GM18526 (cell line): Measurements from ENCODE around the gene PACRG.

ENCODE experiments used
- POLR2A ChIP-seq: IDR thresholded peaks from 3 replicates; pipeline ENCODE4 v1.6.1; 2011; ENCODE audit not compliant: insufficient read length; ENCODE audit errors: extremely low read depth

The PACRG gene

DNA sequence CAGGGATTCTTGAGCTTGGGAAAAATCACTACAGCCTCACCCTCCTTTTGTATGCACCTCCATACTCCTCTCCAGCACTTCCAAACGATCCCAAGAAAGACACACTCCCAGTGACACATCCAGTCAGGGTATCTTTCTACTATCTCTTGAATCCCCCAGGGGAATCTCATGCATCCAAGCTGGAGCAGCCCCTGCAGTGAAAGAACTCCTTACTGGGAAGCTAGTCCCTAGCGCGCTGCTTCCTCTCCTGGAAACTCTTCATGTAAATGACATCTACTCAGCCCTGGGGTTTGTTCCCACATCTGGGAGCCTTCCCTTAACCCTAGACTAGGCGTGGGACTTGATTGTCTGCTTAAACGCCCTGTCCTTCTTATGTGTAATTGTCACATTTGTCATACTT, 357.7 kb downstream of the PACRG start:
- TF ChIP-seq POLR2A, result no peak

DNA sequence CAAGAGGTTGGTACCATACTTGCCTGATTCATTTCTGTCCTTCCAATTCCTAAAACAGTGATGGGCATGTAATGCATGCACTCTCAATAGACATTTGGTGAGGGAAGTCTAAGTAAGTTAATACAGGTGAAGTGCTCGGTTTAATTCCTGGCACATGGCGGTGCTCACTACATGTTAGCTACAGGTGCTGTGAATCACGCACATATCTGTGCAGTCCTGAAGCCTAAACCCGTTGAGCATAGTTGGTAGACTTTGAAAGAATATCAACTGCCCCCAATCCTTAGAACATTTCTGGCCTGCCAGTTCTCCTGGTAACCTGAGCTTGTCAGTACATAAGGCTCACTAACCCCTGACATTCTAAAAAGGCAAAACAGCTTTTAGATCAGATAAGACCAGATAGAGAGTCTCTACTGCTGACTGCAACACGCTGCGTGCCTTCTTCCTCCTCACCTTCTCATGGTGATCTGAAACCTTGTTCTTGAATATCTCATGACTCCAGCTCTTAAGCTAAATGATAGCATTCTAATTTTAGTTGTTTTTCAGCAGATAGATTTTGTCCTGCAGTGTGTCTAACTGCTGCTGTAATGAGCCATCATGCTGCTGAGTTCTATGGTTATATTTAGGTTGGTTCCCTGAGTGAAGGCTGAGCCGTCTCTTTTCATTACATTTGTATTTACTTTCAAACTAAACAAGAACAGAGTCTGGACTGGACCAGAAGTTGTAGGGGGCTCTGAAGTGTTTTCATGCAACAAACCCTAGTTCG, 358.3 kb downstream of the PACRG start:
- TF ChIP-seq POLR2A, result no peak

DNA sequence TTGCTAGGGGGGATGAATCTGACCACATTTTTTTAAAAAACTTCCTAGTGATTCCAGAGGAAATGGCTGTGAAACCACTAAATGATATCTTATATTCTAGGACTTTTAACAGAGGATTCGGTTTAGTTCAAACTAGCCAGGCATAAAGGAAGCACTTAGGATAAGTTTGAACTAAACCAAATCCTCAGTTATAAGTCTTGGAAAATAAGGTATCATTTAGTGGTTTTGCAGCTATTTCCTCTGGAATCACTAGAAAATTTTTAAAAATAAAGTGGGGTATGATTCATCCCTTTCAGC, 358.8 kb downstream of the PACRG start:
- TF ChIP-seq POLR2A, result no peak

DNA sequence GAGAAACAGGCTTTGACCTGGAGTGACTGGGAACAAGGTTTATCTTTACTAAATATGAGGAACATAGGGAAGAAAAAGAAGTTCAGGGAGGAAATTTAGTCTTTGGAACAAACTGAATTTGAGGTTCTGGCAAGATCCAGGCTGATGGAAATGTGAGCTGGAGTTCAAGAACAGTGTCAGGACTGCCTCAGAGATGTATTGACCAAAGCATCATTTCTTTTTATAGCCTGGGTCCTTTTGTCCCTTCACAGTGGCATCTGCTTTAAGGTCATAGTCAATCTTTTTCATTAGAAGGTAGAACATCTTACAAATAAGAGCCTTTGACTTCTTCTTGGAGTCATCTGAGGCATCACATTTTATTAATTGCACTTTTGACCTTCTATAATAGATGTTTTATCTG, 360.2 kb downstream of the PACRG start:
- TF ChIP-seq POLR2A, result no peak

DNA sequence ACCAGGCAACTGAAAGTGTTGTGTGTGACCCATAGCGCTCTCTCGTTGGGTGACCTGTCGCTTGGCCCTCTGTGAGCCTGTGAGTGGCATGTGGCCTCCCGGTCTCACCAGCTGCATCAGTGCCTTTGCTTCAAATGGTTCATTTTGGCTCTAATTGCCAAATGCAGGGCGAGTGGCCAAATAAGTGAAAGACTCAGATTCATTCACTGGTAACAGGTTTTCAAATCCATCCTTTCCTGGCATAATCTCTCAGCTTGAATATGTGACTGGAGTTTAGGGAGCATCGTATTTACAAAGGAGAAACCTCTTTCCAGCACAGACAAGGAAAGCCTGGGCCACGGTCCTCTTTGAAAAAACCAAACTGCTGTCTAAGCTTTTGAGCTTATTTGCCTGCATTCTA, 365.1 kb downstream of the PACRG start:
- TF ChIP-seq POLR2A, result no peak

DNA sequence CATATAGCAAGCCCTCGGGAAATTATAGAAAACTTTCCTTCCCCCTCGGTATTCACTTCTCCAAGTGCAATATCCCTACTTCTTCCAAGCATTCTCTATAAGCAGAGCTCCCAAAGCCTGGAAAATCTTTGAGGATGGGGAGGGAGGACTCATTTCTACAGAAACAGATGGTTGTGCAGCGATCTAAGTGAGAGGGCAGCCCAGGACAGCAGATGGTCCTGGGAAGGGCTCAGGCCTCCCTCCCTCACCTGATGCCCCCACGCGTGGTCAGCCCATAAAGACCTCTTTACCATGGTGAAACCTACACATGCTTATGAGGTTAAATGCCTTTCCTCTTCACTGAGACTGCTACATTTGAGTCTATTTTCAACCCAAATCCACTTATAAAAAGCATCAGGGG, 367.1 kb downstream of the PACRG start:
- TF ChIP-seq POLR2A, result no peak

DNA sequence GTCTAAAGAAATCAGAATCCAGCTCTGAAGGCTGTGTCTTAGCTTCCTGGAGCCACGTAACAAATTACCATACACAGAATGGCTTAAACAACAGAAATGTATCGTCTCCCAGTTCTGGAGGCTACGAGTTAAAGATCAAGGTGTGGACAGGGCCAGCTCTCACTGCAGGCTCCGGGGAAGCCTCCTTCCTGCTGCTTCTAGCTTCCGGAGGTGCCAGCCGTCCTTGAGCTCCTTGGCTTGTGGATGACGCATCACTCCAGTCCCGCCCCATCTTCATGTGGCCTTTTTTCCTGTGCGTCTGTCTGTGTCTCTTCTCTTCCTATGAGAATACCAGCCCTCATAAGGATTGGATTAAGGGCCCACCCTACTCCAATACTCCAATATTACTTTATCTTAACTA, 367.6 kb downstream of the PACRG start:
- TF ChIP-seq POLR2A, result no peak

DNA sequence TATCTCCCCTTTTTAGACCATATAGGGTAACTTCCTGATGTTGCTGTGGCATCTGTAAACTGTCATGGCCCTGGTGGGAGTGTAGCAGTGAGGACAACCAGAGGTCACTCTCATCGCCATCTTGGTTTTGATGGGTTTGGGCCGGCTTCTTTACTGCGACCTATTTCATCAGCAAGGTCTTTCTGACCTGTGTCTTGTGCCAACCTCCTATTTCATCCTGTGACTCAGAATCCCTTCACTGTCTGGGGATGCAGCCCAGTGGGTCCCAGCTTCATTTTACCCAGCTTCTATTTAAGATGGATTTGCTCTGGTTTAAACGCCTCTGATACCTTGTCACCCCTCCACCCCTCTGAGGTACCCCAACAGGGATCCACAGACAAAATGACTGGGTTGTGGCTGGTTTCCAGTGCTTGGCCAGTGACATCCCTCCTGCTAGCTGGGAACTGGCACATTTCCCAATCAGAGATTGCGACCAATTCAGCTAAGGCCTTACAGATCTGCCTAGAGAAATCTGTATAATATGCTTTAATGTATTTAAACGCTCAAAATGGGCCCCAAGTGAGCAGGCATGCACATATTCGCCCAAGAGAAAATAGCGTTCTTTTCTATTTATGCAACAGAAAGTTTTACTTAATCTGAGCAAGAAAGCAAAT, 371.2 kb downstream of the PACRG start:
- TF ChIP-seq POLR2A, result no peak

DNA sequence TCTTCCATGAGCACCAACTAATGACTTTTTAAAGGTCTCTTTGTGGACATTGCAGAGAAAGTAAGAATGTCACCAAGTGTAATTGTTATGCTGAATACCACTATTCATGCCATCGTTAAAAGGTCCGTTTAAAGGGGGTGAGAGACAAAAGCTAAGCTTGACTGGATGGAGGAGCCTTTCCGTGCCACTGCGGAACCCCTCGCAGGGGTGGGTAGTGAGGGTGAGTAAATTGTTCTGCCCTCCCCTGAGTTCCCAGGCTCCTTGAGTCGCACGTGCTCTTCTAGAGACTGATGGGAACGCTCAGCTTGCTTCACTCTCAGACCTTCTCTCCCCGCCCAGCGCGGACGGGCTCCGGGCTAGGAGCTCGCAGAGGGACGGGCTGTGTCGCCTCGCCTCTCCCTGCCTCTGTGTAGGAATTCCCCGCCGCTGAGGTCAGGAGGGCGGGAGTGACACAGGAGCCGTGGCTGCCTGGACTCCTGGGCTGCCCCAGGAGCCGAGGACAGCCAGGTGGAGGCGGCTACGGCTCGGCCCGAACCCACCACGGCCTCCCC, 371.9 kb downstream of the PACRG start:
- TF ChIP-seq POLR2A, result no peak

DNA sequence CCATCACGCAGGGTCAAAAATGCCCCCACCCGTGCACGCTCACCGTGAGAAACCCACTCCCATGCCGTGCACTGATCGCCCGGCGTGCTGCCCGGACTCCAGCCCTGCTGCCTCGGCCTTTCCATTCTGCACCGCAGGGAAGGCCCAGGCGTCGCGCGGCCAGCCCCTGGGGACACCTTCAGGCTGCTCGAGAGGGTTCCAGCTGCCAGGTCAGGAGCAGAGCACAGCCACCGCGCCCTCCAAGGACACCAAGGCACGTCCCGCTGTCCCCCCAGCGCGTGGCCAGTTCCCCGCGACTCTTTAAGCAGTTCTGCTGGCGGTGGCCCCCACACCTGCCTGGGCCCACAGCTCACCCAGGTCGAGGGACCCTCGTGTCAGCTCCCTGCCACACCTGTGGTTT, 372.5 kb downstream of the PACRG start:
- TF ChIP-seq POLR2A, result no peak

DNA sequence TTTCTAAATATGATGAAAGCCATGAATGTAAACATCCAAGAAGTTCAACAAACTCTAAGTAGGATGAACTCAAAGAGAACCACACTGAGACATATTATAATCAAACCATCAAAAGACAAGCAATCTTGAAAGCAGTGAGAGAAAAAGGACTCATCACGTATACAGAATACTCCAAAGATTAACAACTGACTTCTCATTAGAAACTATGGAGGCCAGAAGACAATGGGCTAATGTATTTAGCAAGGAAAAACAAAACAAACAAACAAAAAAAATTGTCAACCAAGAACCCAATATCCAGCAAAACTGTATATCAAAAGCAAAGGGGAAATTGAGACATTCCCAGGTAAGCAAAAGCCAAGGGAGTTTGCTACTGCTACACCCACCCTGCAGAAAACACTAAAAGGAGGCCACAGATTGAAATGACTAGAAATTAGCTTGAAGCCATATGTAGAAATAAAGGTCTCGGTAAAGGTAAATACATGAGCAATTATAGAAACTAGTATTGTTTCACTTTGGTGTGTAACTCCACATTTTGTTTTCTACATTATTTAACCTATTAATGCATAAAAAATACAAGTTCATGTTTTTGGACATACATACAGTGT, 385.7 kb downstream of the PACRG start:
- TF ChIP-seq POLR2A, result no peak

DNA sequence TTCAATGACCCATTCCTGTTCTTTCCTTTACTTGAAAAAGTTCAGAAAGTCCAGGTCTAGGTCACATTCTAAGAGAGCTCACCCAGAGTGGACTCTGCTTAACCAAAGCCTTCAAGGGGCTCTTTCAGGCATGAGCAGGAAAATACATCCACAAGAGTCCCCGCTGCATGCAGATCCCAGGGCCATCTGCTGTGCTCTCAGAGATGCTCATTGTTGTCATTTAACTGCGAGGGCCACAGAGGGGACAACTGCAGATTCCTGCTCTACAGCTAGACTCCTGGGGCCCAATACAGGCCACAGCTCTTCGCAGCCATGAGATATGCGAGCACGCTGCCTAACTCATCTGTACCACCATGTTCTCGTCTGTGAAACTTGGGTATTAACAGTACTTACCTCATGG, 391.2 kb downstream of the PACRG start:
- no peak for TF ChIP-seq POLR2A

DNA sequence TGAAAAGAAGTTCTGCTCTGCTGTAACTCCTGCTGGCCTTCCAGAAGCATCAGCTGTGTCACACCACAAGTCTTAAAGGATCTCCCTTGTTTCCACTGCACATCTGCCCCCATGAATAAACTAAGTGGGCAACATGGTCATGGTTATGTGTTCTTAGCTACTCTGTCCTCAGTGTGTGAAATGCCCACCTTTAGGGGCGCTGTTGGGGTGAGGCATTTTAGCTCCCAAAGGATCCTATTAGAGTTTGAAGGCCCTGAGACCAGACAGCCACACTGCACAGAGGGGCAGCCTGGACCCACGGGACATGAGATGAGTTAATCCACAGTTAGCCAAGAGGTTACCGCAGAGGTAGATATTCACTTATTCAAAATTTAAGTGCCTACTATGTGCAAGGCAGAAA, 392.4 kb downstream of the PACRG start:
- TF ChIP-seq POLR2A, result no peak

DNA sequence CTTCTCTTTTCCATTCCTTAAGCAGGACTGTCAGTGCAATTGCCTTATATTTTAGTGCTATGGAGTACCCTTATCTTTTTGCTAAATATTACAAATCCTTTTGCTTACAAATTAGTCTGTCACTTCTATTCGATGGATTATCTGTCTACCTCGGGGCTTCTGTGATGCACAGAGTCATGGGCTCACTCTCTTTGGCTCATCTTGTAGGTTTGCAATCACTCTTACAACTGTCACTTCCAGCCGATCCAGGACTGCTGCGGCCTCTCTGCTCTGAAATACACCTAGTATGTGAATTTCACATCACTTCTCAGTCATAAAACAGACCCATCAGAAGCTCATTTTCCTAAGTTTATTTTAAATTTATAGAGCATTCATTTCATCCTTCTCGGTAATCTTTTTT, 393.5 kb downstream of the PACRG start:
- TF ChIP-seq POLR2A, result no peak

DNA sequence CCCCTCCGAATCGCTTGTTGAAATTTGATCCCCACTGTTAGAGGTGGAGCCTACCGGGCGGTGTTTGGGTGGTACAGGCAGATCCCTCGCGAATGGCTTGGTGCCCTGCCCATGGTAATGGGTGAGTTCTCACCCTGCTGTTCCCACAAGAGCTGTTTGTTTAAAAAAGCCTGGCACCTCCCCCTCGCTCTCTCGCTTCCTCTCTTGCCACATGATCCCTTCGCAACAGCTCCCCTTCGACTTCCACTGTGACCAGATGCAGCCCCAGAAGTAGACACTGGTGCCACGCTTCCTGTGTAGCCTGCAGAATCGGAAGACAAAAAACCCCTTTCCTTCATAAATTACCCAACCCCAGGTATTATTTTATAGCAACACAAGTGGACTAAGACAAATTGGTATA, 394.6 kb downstream of the PACRG start:
- TF ChIP-seq POLR2A, result no peak

DNA sequence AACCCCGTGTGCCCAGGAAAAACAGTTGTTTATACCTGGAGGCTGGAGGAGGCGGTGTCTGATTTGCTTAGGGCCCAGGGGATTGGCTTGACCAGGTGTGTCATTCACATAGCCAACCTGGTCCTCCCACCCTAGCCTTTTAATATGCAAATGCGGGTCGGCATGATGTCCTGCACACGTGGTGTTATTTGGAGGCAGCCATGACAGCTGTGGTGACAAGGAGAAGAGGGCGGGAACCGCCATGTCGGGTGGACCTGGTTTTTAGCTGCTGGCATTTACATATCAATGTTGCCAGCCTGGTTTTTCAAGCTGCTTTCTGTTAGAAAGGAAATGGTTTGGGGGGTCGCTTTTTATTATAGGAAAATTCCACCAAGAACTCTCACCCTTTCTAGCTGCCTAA, 395.3 kb downstream of the PACRG start:
- no peak for TF ChIP-seq POLR2A
